Mammary epithelial cell (primary cell): ENCODE data around the gene EID1.

ENCODE experiments used
- EZH2 ChIP-seq: IDR thresholded peaks from 2 replicates; pipeline ENCODE4 v1.6.1; 2012; ENCODE audit warnings: low read length, inconsistent platforms, borderline replicate concordance
- TF ChIP-seq, protein P1 (sequence below), 2 donors: IDR thresholded peaks in 1 of 2; conservative IDR thresholded peaks in 1 of 2; 2 replicates each; pipeline ENCODE4 v1.5.1; 2011 to 2012; ENCODE audit warnings: inconsistent platforms in 2 of 2, low read length in 2 of 2, mild to moderate bottlenecking in 2 of 2, control low read depth in 1 of 2, low read depth in 1 of 2; ENCODE audit not compliant: insufficient read depth in 1 of 2; ENCODE audit errors: extremely low read depth in 1 of 2

DNA sequence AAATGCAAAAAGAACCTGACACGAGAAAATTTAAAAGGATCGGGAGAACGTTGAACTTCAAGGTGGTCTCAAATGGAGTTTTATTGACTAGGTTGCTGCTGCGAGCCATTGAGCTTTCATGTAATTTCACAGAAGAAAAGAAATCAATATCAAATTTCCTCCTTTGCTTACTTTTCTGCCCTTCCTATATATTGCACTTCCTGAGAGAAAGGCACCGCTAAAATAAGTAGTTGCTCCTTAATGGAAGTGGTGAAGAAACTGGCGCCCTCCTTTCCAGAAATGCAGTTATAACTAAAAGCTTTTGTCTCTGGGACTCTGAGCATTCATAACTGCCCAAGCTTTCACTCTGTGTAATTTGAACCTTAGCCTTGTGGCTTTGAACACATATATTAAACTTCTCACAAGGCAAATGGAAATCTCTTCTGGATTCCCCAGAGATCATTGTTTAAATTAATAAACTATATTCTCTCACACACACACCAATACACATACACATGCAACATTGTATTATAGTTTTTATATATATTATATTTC is 13.4 kb downstream of the EID1 start:
- TF ChIP-seq, protein P1, sequence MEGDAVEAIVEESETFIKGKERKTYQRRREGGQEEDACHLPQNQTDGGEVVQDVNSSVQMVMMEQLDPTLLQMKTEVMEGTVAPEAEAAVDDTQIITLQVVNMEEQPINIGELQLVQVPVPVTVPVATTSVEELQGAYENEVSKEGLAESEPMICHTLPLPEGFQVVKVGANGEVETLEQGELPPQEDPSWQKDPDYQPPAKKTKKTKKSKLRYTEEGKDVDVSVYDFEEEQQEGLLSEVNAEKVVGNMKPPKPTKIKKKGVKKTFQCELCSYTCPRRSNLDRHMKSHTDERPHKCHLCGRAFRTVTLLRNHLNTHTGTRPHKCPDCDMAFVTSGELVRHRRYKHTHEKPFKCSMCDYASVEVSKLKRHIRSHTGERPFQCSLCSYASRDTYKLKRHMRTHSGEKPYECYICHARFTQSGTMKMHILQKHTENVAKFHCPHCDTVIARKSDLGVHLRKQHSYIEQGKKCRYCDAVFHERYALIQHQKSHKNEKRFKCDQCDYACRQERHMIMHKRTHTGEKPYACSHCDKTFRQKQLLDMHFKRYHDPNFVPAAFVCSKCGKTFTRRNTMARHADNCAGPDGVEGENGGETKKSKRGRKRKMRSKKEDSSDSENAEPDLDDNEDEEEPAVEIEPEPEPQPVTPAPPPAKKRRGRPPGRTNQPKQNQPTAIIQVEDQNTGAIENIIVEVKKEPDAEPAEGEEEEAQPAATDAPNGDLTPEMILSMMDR (conservative IDR thresholded peaks at IDR 0.05 in 1 of 2, IDR thresholded peaks at IDR 0.05 in 1 of 2; ENCODE audit: extremely low read depth in 1 of 2, insufficient read depth in 1 of 2, low read depth in 1 of 2, low read length in 2 of 2) = no peak
- no peak for TF ChIP-seq EZH2
